SHP77 treated with DMSO at 0.1 percent for 48 hours (cell line): ENCODE data around the gene MEIOB.
"Not testable (repeated sequence)": the region's sequence is repeated elsewhere in the genome, so short reads cannot be mapped to it uniquely, and the experiment has no call there.

Experiments
- DNase-seq: peaks from one replicate; lab custom pipeline; 2025; lab: John Stamatoyannopoulos, UW

Gene MEIOB

GRCh38 chr16:1871974-1872635 is at the start of gene MEIOB:
Gene MEIOB, minus strand, starts transcription at chr16:1872164. Its CDS starts 3,989 bp downstream, at chr16:1868175.
- DNase-seq: no peak

GRCh38 chr16:1920727-1921171 is 48.8 kb upstream of the MEIOB start:
- DNase-seq: peak; percentile 24

GRCh38 chr16:1920122-1920521 is 48.2 kb upstream of the MEIOB start:
- DNase-seq: not testable (repeated sequence)

- DNase-seq: no peak
Measured at GRCh38 chr16:1919327-1919998, 47.5 kb upstream of the MEIOB start.

GRCh38 chr16:1918351-1919326 is 46.7 kb upstream of the MEIOB start, which contains the start of gene HS3ST6:
Gene HS3ST6, minus strand, starts transcription at chr16:1918415. Its CDS starts 92 bp downstream, at chr16:1918323.
- DNase-seq: no peak

- DNase-seq: no peak
Measured at GRCh38 chr16:1917665-1918350, 45.8 kb upstream of the MEIOB start.

GRCh38 chr16:1917056-1917664 is 45.2 kb upstream of the MEIOB start:
- no peak for DNase-seq

- no peak for DNase-seq
Measured at GRCh38 chr16:1916640-1916990, 44.7 kb upstream of the MEIOB start.

- no peak for DNase-seq
Measured at GRCh38 chr16:1915732-1916639, 44.0 kb upstream of the MEIOB start.

- DNase-seq: no peak
Measured at GRCh38 chr16:1914988-1915387, 43.0 kb upstream of the MEIOB start.

- DNase-seq: no peak
Measured at GRCh38 chr16:1914084-1914608, 42.2 kb upstream of the MEIOB start.

GRCh38 chr16:1913327-1914083 is 41.5 kb upstream of the MEIOB start:
- DNase-seq: peak; percentile 13

GRCh38 chr16:1912215-1912543 is 40.2 kb upstream of the MEIOB start:
- DNase-seq: no peak

- no peak for DNase-seq
Measured at GRCh38 chr16:1911467-1912214, 39.7 kb upstream of the MEIOB start.

- peak; percentile 48 for DNase-seq
Measured at GRCh38 chr16:1909561-1910231, 37.7 kb upstream of the MEIOB start.

GRCh38 chr16:1908983-1909382 is 37.0 kb upstream of the MEIOB start:
- no peak for DNase-seq

GRCh38 chr16:1908184-1908583 is 36.2 kb upstream of the MEIOB start:
- no peak for DNase-seq

- DNase-seq: no peak
Measured at GRCh38 chr16:1907226-1907860, 35.4 kb upstream of the MEIOB start.
